Nucleus accumbens (tissue), 56 donors: ENCODE results near the gene KANK2.

Source experiments
- DNase-seq, 56 donors: peaks; one replicate each; lab custom pipeline; 2025; lab: John Stamatoyannopoulos, UW

KANK2 gene

DNA sequence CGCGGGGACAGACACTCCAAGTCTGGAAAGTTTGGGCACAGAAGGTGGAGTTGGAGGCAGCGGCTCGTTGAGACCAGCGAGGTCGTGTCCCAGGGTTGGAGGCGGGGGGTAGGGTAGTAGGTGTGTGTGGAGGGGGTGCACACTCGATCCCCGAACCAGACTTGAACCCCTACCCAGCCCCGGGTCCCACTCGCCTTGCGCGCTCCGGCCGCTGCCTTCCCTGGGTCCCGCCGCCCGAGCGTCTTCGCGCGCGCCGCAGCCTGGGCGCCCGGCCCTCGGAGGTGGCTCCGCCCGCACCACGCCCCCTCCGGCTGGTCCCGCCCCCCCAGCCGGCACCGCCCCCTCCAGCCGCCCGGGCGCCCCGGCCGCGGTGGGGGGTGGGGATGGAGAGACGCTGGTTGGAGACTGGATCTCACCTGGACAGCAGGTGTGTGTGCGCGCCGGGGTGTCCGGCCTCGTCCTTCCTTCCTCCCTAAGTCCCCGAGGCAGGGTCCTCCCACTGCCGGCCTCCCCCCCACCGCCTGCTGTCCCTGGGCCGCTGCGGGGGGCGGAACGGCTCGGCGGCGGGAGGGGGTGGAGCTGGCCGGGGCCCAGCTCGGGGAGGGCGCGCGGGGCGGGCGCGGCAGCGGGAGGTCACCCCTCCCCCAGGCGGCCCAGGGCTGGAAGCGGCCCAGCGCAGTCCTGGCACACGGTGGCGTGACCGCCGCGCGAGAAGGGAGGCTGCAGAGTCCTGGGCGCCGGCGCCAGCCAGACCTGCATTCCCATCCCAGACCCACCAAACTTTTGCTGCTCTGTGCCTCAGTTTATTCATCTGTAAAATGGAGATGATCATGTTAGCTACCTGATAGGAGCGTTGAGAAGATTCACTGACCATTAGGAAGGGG is at the start of gene KANK2:
Gene KANK2, minus strand, starts transcription at position 255 of the 884 bp plus-strand sequence. CDS start 3,034 bp downstream, outside the sequence.
- peak in 54 of 56 donors; percentile 18 to 89 (median 74) for DNase-seq

GRCh38 chr19:11246941-11247340 is 49.6 kb upstream of the KANK2 start:
- no peak for DNase-seq

DNA sequence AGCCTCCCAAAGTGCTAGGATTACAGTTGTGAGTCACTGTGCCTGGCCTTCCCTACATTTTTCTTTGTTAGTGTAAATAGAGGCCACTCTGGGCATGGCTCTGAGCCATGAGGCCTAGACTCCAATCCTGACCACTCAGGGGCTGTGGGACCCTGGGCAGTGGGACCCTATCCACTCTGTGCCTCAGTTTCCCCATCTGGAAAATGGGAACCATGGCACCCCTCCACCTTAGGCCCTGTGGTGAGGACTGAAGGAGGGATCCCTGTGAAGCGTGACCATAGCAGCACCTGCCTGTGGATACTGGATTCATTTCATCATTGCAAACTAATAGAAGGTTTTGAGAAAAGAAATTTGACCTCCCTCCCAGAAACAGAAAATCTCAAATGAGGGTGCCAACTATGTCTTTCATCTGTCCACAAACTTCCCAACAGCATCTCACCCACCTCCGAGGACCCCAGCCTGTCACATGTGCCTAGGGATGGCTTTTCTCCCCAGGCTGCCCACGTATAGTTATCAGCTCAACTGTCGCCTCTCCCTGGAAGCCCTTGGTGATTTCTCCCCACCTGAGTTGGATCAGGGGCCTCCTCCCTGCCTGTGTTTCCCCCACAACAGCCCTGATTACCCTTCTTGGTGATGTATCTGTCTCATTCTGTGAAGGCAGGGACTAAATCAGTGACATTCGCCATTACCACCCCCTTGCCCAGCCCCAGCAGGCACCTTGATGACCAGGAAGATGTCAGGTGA is 47.7 kb upstream of the KANK2 start:
- DNase-seq: no peak

DNA sequence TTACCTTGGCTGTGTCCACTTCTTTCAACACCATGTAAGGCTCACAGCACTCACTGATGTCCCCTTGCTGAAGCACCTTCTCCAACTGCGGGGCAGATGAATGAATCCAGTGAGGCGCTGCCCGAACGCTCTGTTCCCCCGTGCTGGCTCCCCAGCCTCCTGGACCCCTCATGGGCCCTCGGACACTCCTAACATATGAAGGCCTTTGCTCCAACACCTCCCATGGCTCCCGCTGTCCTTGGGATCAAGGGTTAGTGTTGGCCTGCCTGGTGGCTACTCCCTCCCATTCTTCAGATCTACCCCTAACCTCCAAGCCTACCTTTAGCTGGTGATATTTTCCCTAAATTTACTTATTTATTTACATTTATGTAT is 46.4 kb upstream of the KANK2 start:
- DNase-seq: no peak

DNA sequence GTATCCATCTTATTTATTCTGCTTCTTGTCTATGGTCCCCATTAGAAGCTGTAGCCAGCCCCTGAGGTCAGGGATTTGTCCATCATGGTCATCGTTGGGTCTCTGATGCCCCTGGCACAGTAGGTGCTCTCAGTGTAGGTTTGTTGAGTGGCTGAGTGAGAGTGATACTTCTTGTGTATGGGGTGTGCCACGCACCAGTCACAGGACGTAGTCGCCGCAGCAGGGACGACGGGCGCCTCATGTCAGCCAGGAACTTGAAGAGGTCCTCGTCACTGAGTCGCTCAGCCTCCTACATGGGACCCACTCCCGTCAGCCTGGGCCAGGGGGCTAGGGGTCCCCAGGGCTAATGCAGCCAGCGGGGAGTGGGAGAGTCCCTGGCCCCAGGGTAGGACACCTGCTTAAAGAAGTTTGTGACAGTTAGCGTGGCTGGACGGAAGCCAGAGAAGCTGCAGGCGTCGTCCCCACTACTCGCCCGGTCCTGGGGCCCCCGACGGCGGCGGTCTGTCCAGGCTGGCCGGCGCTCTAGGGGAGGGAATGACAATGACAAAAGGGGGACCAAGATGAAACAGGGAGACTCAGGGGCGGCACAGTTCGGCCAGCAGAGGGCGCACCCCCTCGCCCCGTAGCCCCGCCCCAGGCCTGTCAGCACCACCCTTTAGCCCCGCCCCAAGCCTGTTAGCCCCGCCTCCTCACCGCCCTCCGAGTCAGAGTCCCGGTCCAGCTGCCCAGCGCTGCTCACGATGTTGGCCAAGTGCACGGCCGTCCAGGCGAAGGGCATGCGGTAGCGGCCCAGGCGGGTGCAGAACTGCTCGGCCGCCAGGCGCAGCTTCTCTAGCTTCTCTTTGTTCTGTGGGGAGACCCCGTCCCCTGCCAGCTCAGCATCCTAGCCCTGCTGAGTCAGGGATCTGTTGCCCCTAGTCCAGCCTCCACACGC is 45.8 kb upstream of the KANK2 start:
- DNase-seq: peak in 55 of 56 donors; percentile 8 to 95 (median 79)

DNA sequence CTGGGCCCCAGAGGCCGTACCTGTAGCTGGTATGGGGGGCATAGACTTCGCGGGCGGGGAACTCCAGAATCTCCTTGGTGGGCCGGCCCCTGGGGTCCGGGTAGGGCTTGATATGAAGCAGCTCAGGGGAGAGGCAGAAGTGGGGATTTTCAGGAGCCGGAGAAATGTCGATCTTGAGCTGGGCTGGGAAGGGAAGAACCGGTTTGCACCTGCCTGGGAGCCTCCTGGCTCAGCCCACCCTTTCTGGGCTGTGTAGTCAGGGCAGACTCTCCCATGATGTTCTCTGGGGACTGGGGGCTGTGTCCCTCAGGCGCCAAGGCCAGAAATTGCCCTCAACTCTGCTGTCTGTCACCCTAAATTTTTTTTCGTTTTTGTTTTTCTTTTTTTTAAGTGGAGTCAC is 44.7 kb upstream of the KANK2 start:
- no peak for DNase-seq

DNA sequence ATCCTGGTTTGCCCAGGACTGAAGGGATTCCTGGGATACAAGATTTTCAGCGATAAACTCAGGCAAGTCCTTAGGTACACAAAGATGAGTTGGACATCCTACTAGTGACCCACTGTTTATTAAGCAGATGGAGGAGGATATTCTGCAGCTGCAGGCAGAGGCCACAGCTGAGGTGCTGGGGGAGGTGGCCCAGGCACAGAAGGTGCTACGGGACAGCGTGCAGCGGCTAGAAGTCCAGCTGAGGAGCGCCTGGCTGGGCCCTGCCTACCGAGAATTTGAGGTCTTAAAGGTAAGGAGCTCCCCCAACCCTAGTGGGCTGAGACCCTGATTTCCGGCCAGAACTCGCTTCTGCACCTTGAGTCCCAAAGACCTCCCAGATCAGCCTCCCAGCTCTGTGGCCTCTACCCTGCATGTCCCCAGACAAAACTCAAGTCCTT is 42.7 kb upstream of the KANK2 start:
- DNase-seq: no peak

GRCh38 chr19:11239377-11240000 is 42.1 kb upstream of the KANK2 start, which contains the start of gene ANGPTL8:
Gene ANGPTL8, plus strand, starts transcription at chr19:11239619. Its CDS starts 19 bp downstream, at chr19:11239638.
- DNase-seq: no peak

DNA sequence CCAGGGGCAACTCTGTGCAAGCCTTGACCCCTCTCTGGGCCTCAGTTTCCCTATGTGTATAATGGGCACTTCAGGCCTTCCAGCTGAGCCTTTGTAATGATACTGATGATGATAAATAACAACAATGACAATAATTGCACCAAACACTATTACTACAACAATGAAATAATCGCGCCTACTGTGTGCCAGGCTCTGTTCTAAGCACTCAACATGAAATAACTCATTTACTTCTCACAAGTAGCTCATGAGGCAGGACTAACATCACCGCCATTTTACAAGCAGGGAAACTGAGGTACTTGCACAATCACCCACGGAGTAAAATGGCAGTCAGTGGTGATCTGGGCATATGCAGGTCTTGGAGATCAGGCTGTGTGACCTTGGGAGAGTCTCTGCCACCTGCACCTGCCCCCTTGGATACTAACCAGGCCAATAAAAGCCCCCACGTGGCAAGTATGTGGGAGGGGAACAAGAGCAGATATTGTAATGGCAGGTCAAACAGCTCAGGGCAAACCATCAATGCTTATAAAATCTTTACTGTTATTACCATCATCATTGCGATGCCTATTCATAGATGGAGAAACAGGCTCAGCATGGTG is 41.5 kb upstream of the KANK2 start:
- no peak for DNase-seq

- DNase-seq: no peak
These were observed 40.7 kb upstream of the KANK2 start for GRCh38 chr19:11238041-11238440.

DNA sequence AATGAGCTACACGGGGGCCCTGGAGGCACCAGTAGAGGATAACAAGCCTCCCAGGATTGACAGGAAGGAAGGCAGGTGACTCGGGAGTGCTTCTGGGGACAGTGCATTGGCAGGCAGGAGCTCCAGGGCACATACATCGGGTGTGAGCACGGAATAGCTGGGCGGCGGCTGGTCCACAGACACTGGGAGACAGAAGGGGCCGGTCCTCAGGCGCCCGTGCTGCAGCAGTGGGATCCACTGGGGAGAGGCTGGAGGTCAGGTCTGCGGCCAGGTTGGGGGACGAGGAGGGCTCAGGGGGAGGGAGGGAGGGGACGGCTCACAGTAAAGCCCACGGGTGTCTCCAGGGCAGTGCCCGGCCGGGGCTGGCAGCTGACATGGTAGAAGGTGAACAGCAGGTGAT is 40.0 kb upstream of the KANK2 start:
- no peak for DNase-seq

GRCh38 chr19:11236324-11237301 is 39.3 kb upstream of the KANK2 start:
- no peak for DNase-seq

GRCh38 chr19:11234486-11235075 is 37.2 kb upstream of the KANK2 start:
- DNase-seq: no peak

DNA sequence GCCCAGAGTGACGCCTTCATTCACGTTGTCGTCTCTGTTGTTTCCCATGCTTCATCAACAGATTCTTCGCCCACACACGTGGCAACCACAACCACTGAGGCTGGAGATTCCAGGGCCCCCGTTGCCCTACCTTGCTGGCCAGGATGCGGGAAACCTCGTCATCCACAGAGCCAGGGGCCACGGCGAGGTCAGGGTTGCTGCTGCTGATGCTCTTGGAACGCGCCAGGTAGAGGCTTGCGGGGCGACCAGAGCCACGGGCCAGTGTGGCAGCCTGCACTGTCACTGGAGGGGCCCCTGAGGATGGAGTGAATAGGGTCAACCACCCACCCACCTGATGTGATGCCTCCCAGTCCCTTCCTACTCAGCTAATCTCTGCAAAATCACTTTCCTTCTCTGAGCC is 35.7 kb upstream of the KANK2 start:
- DNase-seq: no peak

- DNase-seq: no peak
These were observed 35.2 kb upstream of the KANK2 start for GRCh38 chr19:11232555-11232954.

DNA sequence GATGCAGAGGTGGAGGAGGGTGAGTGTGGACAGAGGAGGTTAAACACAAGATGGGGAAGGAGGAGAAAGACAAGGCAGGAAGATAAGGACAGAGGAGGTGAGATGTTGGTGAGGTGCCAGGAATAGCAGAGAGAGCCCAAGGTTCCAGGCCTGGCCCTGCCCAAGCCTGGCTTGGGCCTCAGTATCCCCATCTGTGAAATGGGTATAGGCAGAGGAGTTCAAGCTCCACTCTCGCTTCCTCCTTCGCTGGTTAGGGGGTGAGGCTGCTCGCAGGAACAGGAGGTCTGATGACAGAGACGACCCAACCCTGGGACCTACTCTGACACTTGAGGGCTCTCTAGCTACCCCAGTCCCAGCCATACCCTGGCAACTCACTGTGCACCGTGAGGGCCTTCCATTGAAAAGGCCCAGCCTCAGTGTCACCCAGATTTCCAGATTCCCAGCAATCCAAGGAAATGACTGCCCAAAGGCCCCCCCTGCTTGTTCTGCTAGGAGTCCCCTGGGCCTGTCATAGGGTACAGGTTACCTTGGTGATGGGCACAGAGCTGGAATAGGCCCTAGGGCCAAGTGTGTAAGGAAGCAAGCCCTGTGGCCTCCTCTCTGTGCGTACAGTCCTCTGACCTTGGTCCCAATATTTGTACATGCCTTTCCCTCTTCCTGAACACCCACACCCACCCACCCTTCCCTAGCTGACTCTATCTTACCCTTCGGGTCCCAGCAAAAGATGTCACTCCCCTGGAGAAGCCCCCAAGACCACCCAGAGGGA is 33.5 kb upstream of the KANK2 start:
- no peak for DNase-seq

GRCh38 chr19:11227195-11227886 is 30.0 kb upstream of the KANK2 start:
- DNase-seq: no peak
